KBM-7 (cell line): ENCODE data around the gene CFL1.
A peak's percentile ranks its signal among the peaks of the same experiment; 100 is the strongest.

Experiments
- DNase-seq: peaks from one replicate; pipeline ENCODE4 v3.0.0-alpha.2; 2015
- in situ Hi-C: fragments of 300-500 bp; cut with MboI; formaldehyde crosslinking; loops from 2 replicates; pipeline ENCODE4 v1.14.3; 2020; ENCODE audit warnings: low sequenced_read_pairs, low pct_unique_long_range_greater_than_20kb, mixed read lengths

The CFL1 gene

DNA sequence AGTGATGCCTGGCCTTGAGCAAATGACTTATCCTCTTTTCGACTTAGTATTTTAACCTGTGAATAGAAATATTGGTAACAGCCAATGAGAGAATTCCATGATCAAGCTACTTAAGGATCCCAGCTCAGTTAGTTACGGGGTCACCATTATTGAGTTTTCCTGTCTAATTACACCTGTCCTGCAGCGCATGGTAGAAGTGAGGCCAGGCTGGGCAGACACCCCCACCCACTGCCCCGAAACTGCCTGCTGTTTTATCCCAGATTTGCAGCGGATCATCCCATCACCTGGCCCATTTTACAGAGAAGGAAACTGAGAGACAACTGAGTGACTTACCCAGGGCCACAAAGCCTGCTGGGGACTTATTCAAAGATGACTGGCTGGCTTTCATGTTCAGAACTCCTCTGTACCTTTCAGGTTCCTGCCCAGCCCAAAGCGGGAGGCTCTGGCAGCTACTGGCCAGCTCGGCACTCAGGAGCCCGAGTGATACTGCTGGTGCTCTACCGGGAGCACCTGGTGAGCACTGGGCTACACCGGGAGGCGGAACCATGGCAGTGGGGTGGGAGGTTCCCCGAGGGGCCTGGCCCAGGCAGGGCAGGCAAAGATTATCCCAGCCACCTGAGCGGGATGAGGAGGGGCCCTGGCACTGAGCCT is 3.7 kb upstream of the CFL1 start:
- no peak for DNase-seq
- in situ Hi-C loops: no loop called here

DNA sequence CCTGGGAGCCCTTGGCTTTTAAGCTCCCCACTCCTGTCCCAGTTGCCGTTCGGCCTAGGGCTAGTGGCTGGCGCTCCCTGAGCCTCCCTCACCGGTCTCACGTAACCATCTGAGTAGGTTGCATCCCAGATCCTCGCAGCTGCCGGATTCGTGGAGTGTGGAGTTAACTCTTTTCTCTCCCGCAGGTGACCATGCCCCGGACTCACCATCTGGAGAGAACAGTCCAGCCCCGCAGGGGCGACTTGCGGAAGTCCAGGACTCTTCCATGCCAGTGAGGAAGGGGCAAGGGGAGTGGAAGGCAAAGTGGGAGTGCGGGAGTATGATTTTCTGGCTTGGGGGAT is 3.2 kb upstream of the CFL1 start:
- no peak for DNase-seq

GRCh38 chr11:65860278-65861164 is 2.5 kb upstream of the CFL1 start, which contains the start of gene MUS81:
TSS of gene MUS81 (plus strand) at chr11:65860433. CDS start at chr11:65860754, 321 bp downstream.
- peak; percentile 99 for DNase-seq
- in situ Hi-C loops: no loop called here

More for the DNA sequence above, 3.2 kb upstream of the CFL1 start:
- in situ Hi-C loops: no loop called here

DNA sequence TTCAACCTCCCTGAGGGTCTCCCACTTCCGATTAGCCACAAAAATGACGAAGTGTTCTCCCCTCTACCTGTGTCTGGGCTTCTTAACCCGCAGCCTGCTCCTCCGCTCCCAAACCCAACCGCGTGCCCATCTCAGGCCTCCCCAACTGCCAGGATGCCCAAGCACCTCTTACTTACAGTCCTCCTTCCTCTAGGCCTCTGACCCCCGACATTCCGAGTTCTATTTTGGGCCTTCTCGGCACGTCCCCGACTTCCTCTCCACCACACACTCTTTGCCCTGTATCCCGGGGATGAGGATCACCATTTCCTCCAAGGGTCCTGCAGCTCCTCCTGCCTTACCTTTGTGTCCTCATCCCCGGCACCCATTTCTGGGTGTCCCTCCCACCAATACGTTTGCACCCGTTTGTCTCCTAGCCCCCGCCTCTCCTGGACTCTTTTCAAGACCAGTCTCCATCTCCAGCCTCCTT is 1.9 kb upstream of the CFL1 start:
- in situ Hi-C loops: no loop called here
- DNase-seq: no peak

GRCh38 chr11:65859095-65859811 is 1.3 kb upstream of the CFL1 start:
- in situ Hi-C loops: no loop called here
- peak; percentile 97 for DNase-seq

DNA sequence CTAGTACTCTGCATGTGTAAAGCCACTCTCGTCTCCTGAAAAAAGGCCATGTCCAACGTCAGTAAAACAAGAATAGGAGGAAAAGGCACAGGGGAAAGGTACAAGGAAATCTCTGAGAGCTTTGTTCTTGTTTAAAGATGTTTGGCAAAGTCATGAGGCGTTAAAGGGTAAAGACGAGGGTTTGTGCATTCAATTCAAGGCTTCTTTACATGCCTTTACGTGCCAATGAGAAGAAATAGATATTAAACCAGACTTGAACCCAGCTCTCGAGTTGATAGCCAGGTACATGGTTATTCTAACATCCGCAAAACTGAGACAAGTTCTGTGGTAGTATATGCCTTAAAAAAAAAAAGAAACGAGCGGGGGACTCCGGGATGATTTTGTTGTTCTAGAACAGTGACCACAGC is 704 bp upstream of the CFL1 start:
- in situ Hi-C loops: no loop called here
- no peak for DNase-seq

DNA sequence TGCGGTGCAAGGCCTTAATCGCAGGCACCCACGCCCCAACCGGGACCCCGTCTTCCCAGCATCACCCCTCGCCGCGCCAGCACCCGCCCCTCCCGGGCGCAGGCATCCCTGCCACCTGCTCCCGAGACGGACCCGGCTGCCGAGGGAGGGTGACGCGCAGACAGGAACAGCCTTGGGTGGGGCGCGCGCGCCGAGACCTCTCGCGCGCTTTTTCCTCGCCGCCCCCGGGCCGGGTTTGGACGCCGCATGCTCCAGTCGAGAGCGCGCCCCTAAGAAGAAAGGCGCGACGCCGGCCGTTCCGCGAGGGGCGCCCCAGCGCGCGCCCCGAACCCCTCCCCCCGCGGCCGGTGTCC is 504 bp downstream of the CFL1 start:
- in situ Hi-C loops: no loop called here
- DNase-seq: no peak

- peak; percentile 83 for DNase-seq
- in situ Hi-C loops: no loop called here
Measured at GRCh38 chr11:65856689-65857499, 1.1 kb downstream of the CFL1 start.

GRCh38 chr11:65855927-65856363 is 2.0 kb downstream of the CFL1 start:
- in situ Hi-C loops: no loop called here
- DNase-seq: no peak

- DNase-seq: no peak
- in situ Hi-C loops: no loop called here
Measured at GRCh38 chr11:65854852-65855837, 2.8 kb downstream of the CFL1 start.

DNA sequence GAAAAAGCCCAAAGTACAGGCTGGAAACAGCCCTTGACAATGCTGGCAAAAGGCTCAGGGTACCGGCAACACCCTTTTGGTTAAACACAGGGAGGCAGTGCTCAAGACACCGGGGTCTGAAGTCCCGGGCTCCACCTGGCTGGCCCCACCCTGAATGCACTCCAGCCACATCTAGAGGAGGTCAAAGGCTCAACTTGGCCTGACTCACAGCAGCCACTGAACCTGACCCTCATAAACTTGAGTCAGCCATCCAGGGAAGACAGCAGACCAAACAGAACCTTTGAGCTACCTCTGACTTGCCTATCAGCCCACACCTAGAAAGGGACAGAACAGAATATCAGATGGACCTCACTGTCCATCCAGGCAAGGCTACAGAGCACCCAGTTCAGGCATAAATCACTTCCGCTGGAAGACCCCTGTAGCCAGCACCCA is 3.8 kb downstream of the CFL1 start:
- in situ Hi-C loops: no loop called here
- no peak for DNase-seq

DNA sequence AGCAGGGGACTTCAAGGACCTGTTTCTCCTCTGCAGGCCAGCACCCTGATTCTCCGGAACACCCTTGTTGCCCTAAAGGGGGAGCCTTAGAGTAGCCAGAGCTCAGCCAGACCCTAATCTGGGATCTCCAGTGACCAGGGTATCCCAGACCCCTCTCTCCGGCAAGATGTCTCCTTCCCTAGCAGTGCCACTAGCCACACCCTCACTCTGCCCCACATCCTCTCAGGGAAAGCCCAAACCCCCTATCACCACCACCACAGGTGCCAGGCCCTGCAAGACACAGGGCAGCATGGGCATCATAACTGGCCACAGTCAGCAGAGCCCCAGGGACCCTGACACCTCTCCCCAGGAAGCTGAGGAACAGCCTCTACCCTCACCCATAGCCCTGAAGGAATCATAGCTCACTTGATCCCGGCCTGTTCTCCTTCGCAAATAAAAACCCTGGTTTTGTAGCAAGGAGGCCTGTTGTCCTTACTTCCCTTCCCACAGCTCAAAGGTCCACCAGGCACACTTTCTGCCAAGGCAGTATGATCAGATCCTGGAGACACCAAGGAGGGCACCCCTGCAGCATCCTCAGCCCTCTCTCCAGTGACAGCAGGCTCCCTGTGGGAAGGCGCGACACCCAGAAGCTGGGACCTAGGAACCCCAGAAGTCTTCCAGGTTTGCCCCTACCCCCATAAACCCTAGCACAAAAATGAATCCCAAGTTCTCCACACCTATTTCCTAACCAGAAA is 4.6 kb downstream of the CFL1 start:
- in situ Hi-C loops: no loop called here
- no peak for DNase-seq

DNA sequence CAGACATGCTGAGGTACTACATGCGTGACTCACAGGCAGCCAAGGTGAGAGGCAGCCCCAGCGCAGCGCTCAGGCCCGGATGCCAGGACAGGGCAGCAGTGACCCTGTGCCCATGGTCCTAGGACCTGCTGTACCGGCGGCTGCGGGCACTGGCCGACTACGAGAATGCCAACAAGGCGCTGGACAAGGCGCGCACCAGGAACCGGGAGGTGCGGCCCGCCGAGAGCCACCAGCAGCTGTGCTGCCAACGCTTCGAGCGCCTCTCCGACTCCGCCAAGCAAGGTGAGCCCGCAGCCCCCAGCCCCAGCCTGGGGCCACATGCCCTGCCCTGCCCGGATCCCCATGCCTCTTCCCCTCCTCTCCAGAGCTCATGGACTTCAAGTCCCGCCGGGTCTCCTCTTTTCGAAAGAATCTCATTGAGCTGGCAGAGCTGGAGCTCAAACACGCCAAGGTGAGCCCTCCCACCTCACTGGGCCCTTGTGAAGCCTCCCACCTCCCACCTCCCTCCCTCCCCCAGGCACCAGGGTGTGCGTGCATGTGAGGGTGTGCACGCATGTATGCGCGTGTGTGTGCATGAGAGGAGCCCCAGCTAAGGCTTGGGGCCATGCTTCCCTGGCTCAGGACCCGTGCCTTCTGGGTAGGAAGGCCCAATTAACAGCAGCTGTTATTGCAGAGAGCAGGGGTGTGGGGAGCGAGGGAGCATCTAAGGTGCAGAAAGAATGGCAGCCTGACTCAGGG is 5.3 kb downstream of the CFL1 start:
- no peak for DNase-seq
- in situ Hi-C loops: no loop called here

- in situ Hi-C loops: no loop called here
- DNase-seq: no peak
Measured at GRCh38 chr11:65851811-65852507, 6.0 kb downstream of the CFL1 start.

GRCh38 chr11:65851083-65851579 is 6.8 kb downstream of the CFL1 start:
- in situ Hi-C loops: no loop called here
- peak; percentile 77 for DNase-seq
